Epithelial cell of esophagus (primary cell): ENCODE results near the gene MAZ.

Experiments
- DNase-seq: peaks from one replicate; pipeline ENCODE4 v3.0.0; 2010; ENCODE audit warnings: low read depth
- H3K4me3 ChIP-seq: 2 replicates; pipeline ENCODE4 v1.5.1; 2011; ENCODE audit warnings: mild to moderate bottlenecking, low read length, control low read depth
- CTCF ChIP-seq: IDR thresholded peaks from 2 replicates; pipeline ENCODE4 v1.5.1; 2011; ENCODE audit warnings: low read depth, mild to moderate bottlenecking, low read length, control low read depth, inconsistent platforms; ENCODE audit not compliant: insufficient read depth; ENCODE audit errors: missing control alignments

The MAZ gene

GRCh38 chr16:29834079-29834478 lies 27.8 kb downstream of the MAZ start:
- no peak for DNase-seq
- TF ChIP-seq CTCF = no peak
- H3K4me3 ChIP-seq = no peak overlapping the region

- TF ChIP-seq CTCF = no peak
- no peak for DNase-seq
- no peak overlapping the region for H3K4me3 ChIP-seq
Observed at GRCh38 chr16:29835926-29836325, 29.6 kb downstream of the MAZ start.

- DNase-seq = no peak
- H3K4me3 ChIP-seq = no peak overlapping the region
- TF ChIP-seq CTCF = no peak
Observed at GRCh38 chr16:29836623-29837022, 30.3 kb downstream of the MAZ start.

- H3K4me3 ChIP-seq = no peak overlapping the region
- no peak for TF ChIP-seq CTCF
- DNase-seq = no peak
Observed at GRCh38 chr16:29837841-29838240, 31.5 kb downstream of the MAZ start.

GRCh38 chr16:29839822-29840221 lies 33.5 kb downstream of the MAZ start:
- no peak for TF ChIP-seq CTCF
- no peak overlapping the region for H3K4me3 ChIP-seq
- DNase-seq = no peak

GRCh38 chr16:29840240-29840639 lies 33.9 kb downstream of the MAZ start:
- no peak for DNase-seq
- no peak overlapping the region for H3K4me3 ChIP-seq
- no peak for TF ChIP-seq CTCF

GRCh38 chr16:29841631-29842030 lies 35.3 kb downstream of the MAZ start:
- no peak for DNase-seq
- H3K4me3 ChIP-seq = no peak overlapping the region
- TF ChIP-seq CTCF = no peak
